Transverse colon (tissue), 4 donors: ENCODE results near the gene PPP2R2C. TPM values are rescaled to one million over a fixed set of nuclear protein-coding genes. Genes with fewer than 3 reads are reported as not detected.

ENCODE experiments used
- DNase-seq: peaks from one replicate; pipeline ENCODE4 v3.0.0-alpha.2; 2019
- H3K27ac ChIP-seq, 4 donors: fragments of 200-600 bp; sonication (generic); 2 replicates each; pipeline ENCODE4 v1.5.1; 2016 to 2018; ENCODE audit warnings: inconsistent platforms in 4 of 4
- H3K27me3 ChIP-seq: fragments of 200-600 bp; sonication (generic); 2 replicates; pipeline ENCODE4 v1.5.1; 2017; ENCODE audit warnings: inconsistent platforms
- H3K36me3 ChIP-seq, 4 donors: fragments of 200-600 bp; sonication (generic); 2 replicates each; pipeline ENCODE4 v1.5.1; 2017 to 2019; ENCODE audit warnings: inconsistent platforms in 4 of 4
- H3K4me1 ChIP-seq, 4 donors: fragments of 200-600 bp; sonication (generic); 2 replicates each; pipeline ENCODE4 v1.5.1; 2017 to 2020; ENCODE audit warnings: inconsistent platforms in 4 of 4
- H3K4me3 ChIP-seq, 4 donors: fragments of 200-600 bp; sonication (generic); 1 replicate in 1 of 4; 2 replicates in 3 of 4; pipeline versions ENCODE4 v1.5.1 to v1.6.1; 2017 to 2019; ENCODE audit warnings: inconsistent platforms in 4 of 4
- H3K9me3 ChIP-seq, 2 donors: fragments of 200-600 bp; sonication (generic); 2 replicates each; pipeline ENCODE4 v1.5.1; 2017 to 2019; ENCODE audit warnings: inconsistent platforms in 2 of 2
- EP300 ChIP-seq: sonication (generic); formaldehyde crosslinking; IDR thresholded peaks from one replicate; pipeline ENCODE4 v1.6.1; 2017; ENCODE audit warnings: antibody characterized with exemption, low read depth
- POLR2A ChIP-seq: fragments of 450-650 bp; IDR thresholded peaks from one replicate; pipeline ENCODE4 v1.6.1; 2016; ENCODE audit warnings: antibody characterized with exemption, mild to moderate bottlenecking, moderate library complexity
- POLR2AphosphoS5 ChIP-seq, 3 donors: sonication (generic); formaldehyde crosslinking; IDR thresholded peaks; one replicate each; pipeline ENCODE4 v1.6.1; 2016; ENCODE audit warnings: antibody characterized with exemption in 3 of 3
- WGBS, 2 donors: methylation state at CpG; one replicate each; pipeline ENCODE4 v1.1.5; 2018; ENCODE audit warnings: low coverage in 1 of 2; 5-methylcytosine and 5-hydroxymethylcytosine counted together
- in situ Hi-C, 4 donors: fragments of 200-750 bp; cut with MboI; loops; one replicate each; pipeline versions ENCODE4 v1.15.0 to v1.15.1; 2017; ENCODE audit warnings: low sequenced_read_pairs in 3 of 4, low pct_ligation_motif_present in 1 of 4, low pct_unique_long_range_greater_than_20kb in 1 of 4
- intact Hi-C: fragments of 100-400 bp; cut with DNase I; formaldehyde crosslinking; loops from one replicate; pipeline ENCODE4 v1.15.1; 2023; ENCODE audit warnings: low total_unique reads
- total RNA-seq, 4 donors: library from RNA; depleted of rRNA; stranded (reverse); fragments of >200 nt; gene quantifications; one replicate each; pipeline ENCODE4 v1.1.0, GENCODE V29; 2016
- TF ChIP-seq, protein P1 (sequence below), 5 experiments: fragments of 200-600 bp in 3 of 5; fragments of 450-650 bp in 2 of 5; sonication (generic) in 3 of 5; IDR thresholded peaks; 1 replicate in 2 of 5; 2 replicates in 3 of 5; pipeline ENCODE4 v1.5.1; 2016 to 2017; ENCODE audit warnings: antibody characterized with exemption in 5 of 5, inconsistent platforms in 3 of 5, mild to moderate bottlenecking in 2 of 5, moderate library complexity in 1 of 5

PPP2R2C gene
- total RNA-seq, 4 donors from 2014 or later, result 0.27 to 8.8 (median 1.7) TPM

DNA sequence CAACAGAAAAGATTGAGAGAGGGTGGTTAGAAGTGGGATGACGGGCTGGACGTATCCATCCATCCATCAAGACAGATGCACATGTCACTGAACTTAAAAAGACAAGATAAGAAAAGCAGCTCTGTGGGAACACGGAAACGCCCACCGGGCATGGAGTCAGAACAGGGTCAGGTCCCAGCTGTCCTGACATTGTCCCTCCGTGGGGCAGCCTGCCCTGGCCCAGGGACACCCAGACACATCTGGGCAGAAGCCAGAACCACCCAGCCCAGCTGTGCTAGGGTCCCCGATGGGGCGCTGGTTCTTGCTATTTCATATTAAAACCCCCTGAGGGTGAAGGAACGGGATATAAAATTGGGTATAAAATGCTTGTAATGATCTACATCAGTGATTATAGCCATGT is 88.5 kb downstream of the PPP2R2C start:
- no peak for DNase-seq
- no peaks in the 10 kb centered on the region for H3K36me3 ChIP-seq
- no peak overlapping the region for H3K4me3 ChIP-seq
- intact Hi-C loops, result no loop called here
- H3K9me3 ChIP-seq, result no peaks in the 10 kb centered on the region
- in situ Hi-C loops, result no loop called here
- TF ChIP-seq, protein P1, sequence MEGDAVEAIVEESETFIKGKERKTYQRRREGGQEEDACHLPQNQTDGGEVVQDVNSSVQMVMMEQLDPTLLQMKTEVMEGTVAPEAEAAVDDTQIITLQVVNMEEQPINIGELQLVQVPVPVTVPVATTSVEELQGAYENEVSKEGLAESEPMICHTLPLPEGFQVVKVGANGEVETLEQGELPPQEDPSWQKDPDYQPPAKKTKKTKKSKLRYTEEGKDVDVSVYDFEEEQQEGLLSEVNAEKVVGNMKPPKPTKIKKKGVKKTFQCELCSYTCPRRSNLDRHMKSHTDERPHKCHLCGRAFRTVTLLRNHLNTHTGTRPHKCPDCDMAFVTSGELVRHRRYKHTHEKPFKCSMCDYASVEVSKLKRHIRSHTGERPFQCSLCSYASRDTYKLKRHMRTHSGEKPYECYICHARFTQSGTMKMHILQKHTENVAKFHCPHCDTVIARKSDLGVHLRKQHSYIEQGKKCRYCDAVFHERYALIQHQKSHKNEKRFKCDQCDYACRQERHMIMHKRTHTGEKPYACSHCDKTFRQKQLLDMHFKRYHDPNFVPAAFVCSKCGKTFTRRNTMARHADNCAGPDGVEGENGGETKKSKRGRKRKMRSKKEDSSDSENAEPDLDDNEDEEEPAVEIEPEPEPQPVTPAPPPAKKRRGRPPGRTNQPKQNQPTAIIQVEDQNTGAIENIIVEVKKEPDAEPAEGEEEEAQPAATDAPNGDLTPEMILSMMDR (IDR thresholded peaks at IDR 0.05), result no peak
- TF ChIP-seq POLR2A (no peak), EP300 (no peak), POLR2AphosphoS5 (IDR thresholded peaks at IDR 0.05) (no peak)
- H3K4me1 ChIP-seq, result no peaks in the 10 kb centered on the region
- no peak overlapping the region for H3K27ac ChIP-seq
- H3K27me3 ChIP-seq, result peaks cover 8% of the 10 kb centered on the region
- WGBS, 2 donors, result 78 to 81% methylated on average over 8 to 9 of the region's 9 CpGs

- WGBS, 2 donors, result 88% methylated on average over 10 of the region's 10 CpGs; no CpG with 5 or more reads in 1 of the 2 donors
- no peaks in the 10 kb centered on the region for H3K9me3 ChIP-seq
- no peak overlapping the region for H3K4me3 ChIP-seq
- no peak overlapping the region for H3K27ac ChIP-seq
- in situ Hi-C loops (no loop called here), intact Hi-C loops (no loop called here)
- no peak for TF ChIP-seq EP300
- no peak for TF ChIP-seq POLR2AphosphoS5 (IDR thresholded peaks at IDR 0.05)
- TF ChIP-seq, protein P1 (IDR thresholded peaks at IDR 0.05), result no peak
- no peak for TF ChIP-seq POLR2A
- no peak for DNase-seq
- H3K27me3 ChIP-seq, result peaks cover 8% of the 10 kb centered on the region
- no peaks in the 10 kb centered on the region for H3K4me1 ChIP-seq
- no peaks in the 10 kb centered on the region for H3K36me3 ChIP-seq
These were observed 89.4 kb downstream of the PPP2R2C start for GRCh38 chr4:6383009-6383404.

GRCh38 chr4:6381571-6382123 is 90.8 kb downstream of the PPP2R2C start:
- Histone ChIP-seq H3K27ac (no peak overlapping the region), H3K9me3 (no peaks in the 10 kb centered on the region), H3K27me3 (peaks cover 8% of the 10 kb centered on the region), H3K4me1 (no peaks in the 10 kb centered on the region), H3K4me3 (no peak overlapping the region), H3K36me3 (no peaks in the 10 kb centered on the region)
- TF ChIP-seq POLR2A, result no peak
- no peak for TF ChIP-seq POLR2AphosphoS5 (IDR thresholded peaks at IDR 0.05)
- 87% methylated on average over 4 of the region's 4 CpGs; no CpG with 5 or more reads in 1 of the 2 donors for WGBS, 2 donors
- DNase-seq, result no peak
- in situ Hi-C loops (no loop called here), intact Hi-C loops (no loop called here)

DNA sequence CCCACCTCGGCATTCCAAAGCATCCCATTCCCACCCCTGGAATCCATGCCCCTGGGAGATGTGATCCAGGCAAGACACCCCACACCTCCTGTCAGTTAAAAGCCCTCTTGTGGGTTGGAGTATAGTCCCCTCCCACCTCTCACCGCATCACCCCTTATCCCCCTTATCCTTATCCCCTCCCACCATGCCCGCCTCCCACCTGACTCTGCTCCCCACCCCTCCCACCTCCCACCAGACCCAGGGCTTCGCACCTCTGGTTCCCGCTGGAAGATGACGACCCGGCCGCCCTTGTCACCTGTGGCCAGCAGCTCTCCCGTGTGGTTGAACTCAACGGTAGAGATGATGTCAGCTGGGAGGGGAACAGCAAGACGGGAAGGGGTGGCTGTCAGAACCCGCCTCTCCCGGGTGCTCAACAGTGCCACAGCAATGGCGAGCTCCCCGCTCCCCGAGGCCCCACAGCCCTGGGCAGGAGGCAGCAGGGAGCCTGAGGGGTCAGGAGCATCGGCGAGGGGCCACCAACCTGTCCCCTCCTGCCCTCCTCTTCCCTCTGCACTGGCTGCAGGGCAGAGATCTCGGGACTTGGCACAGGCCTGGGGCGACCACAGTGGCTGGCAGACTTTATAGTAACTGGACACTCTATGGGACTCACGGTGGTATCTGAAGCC is 91.5 kb downstream of the PPP2R2C start:
- in situ Hi-C loops (no loop called here), intact Hi-C loops (no loop called here)
- Histone ChIP-seq H3K27me3 (peaks cover 8% of the 10 kb centered on the region), H3K4me3 (no peak overlapping the region), H3K4me1 (no peaks in the 10 kb centered on the region), H3K27ac (no peak overlapping the region), H3K9me3 (no peaks in the 10 kb centered on the region), H3K36me3 (no peaks in the 10 kb centered on the region)
- 54% methylated on average over 20 of the region's 21 CpGs; no CpG with 5 or more reads in 1 of the 2 donors for WGBS, 2 donors
- DNase-seq, result no peak
- TF ChIP-seq, protein P1 (IDR thresholded peaks at IDR 0.05), result no peak
- TF ChIP-seq EP300, result no peak
- TF ChIP-seq POLR2A, result no peak
- no peak for TF ChIP-seq POLR2AphosphoS5 (IDR thresholded peaks at IDR 0.05)
